K562 (cell line): ENCODE results near the gene FOXL2NB. TPM values are rescaled to one million over a fixed set of nuclear protein-coding genes. Genes with fewer than 3 reads are reported as not detected.
A peak's percentile ranks its signal among the peaks of the same experiment; 100 is the strongest.

Experiments used
- CCNT2 ChIP-seq: IDR thresholded peaks from 2 replicates; pipeline ENCODE4 v1.6.1; 2011; ENCODE audit warnings: borderline replicate concordance, low read depth, mild to moderate bottlenecking, moderate library complexity, mixed read lengths, low read length; ENCODE audit not compliant: insufficient read length; ENCODE audit errors: extremely low read depth
- EP400 ChIP-seq: fragments of 450-650 bp; IDR thresholded peaks from 2 replicates; pipeline ENCODE4 v1.6.1; 2017; ENCODE audit warnings: antibody characterized with exemption, mild to moderate bottlenecking, moderate library complexity
- FOXA3 ChIP-seq, 2 experiments: fragments of 450-650 bp in 1 of 2; sonication (generic) in 1 of 2; formaldehyde crosslinking; IDR thresholded peaks in 1 of 2; conservative IDR thresholded peaks in 1 of 2; 2 replicates each; pipeline versions ENCODE4 v1.4.0 to v1.8.0; 2020 to 2022; ENCODE audit warnings: mild to moderate bottlenecking in 2 of 2, missing genetic modification reagents in 1 of 2
- FOXJ3 ChIP-seq: sonication (generic); formaldehyde crosslinking; IDR thresholded peaks from 2 replicates; pipeline ENCODE4 v1.4.0; 2020; ENCODE audit warnings: mild to moderate bottlenecking, missing genetic modification reagents
- NRF1 ChIP-seq, 2 experiments: fragments of 450-650 bp; IDR thresholded peaks in 1 of 2; conservative IDR thresholded peaks in 1 of 2; 2 replicates each; pipeline ENCODE4 v1.6.1; 2014; ENCODE audit warnings: mild to moderate bottlenecking in 2 of 2
- ZNF134 ChIP-seq: fragments of 250-450 bp; sonication (Bioruptor Pico); conservative IDR thresholded peaks from 2 replicates; pipeline ENCODE4 v1.4.0; 2020
- ZNF766 ChIP-seq: fragments of 200-800 bp; sonication (Bioruptor generic); conservative IDR thresholded peaks from 2 replicates; pipeline ENCODE4 v1.6.1; 2016; ENCODE audit warnings: missing genetic modification characterization, missing compliant biosample characterization
- polyA plus RNA-seq, 8 experiments: library from polyadenylated mRNA; depleted of rRNA in 4 of 8; stranded (reverse) in 5 of 8; unstranded in 3 of 8; fragments of >200 nt; fragmentation: Nextera tagmentation in 2 of 8; fragmentation: Illumina TruSeq in 1 of 8; extraction: Ambion mirVana in 2 of 8; extraction: Trizol in 1 of 8; gene quantifications; 2 replicates each; pipeline versions ENCODE4 v1.2.1 to v1.2.3, GENCODE V29; 2011 to 2014; ENCODE audit warnings: inconsistent platforms in 1 of 8, missing spikeins in 1 of 8
- total RNA-seq, 7 experiments: library from RNA; depleted of rRNA in 6 of 7; stranded (reverse); fragments of >200 nt in 6 of 7; fragmentation: Illumina TruSeq in 2 of 7; extraction: Trizol in 2 of 7; gene quantifications; 2 replicates each; pipeline versions ENCODE4 v1.2.1 to v1.2.3, GENCODE V29; 2011 to 2021; ENCODE audit warnings: low replicate concordance in 1 of 7
- TF ChIP-seq, protein P1 (sequence below): fragments of 200-800 bp; sonication (Bioruptor generic); IDR thresholded peaks from 2 replicates; pipeline ENCODE4 v1.6.1; 2017; ENCODE audit warnings: missing genetic modification characterization, missing compliant biosample characterization
- TF ChIP-seq, protein P2 (sequence below), 2 experiments: IDR thresholded peaks; 2 replicates each; pipeline ENCODE4 v1.6.1; 2012; ENCODE audit warnings: improper control_type of control experiment in 2 of 2, low read depth in 2 of 2, low read length in 2 of 2, borderline replicate concordance in 1 of 2
- TF ChIP-seq, protein P3 (sequence below): fragments of 450-650 bp; IDR thresholded peaks from 2 replicates; pipeline ENCODE4 v1.7.1; 2018; ENCODE audit warnings: mild to moderate bottlenecking, low read depth; ENCODE audit not compliant: partially characterized antibody

FOXL2NB gene
- total and polyA plus RNA-seq, 9 of the 15 experiments (the other 6 are each of a cell fraction or from before 2014, with no cell fraction given), result 0.71 to 17.4 (median 9.0) TPM

DNA sequence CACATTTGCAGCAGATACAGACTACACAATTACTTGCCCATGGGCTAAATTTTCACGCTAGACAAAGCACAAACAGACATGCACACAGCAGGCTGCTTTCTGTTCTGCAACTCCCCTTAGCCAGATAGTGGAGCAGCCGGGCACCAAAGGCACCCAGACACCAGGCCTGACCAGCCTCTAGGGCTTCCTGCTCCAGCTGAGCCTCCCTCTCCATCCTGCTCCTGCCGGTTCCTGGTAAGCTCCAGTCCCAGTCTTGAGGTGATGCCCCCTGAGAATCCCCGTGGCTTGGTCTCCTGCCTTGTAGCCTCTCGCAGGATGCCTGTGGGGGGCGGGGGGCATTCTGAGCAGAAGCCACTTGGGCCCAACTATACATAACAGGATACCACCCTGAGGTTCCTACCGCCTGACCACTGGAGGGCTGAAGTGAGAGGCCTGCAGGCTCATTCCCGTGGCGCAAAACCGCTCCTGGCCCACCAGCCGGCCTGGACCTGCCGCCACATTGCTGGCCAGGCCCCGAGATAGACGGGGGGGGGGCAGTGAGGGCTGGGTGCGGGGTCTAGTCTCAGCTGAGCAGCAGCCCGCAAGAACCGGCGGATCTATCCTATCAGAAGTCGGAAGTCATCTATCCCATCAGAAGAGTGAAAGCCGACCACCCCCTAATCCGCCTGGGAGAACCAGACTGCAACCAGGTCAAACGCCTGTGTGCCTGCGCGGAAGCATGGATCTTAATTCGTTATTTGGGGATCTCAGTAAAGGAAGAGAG, 4.0 kb upstream of the FOXL2NB start (continued):
- TF ChIP-seq FOXA3 (CRISPR knock-in tag; conservative IDR thresholded peaks at IDR 0.05 in 1 of 2, IDR thresholded peaks at IDR 0.05 in 1 of 2), result no peak
- TF ChIP-seq, protein P1, sequence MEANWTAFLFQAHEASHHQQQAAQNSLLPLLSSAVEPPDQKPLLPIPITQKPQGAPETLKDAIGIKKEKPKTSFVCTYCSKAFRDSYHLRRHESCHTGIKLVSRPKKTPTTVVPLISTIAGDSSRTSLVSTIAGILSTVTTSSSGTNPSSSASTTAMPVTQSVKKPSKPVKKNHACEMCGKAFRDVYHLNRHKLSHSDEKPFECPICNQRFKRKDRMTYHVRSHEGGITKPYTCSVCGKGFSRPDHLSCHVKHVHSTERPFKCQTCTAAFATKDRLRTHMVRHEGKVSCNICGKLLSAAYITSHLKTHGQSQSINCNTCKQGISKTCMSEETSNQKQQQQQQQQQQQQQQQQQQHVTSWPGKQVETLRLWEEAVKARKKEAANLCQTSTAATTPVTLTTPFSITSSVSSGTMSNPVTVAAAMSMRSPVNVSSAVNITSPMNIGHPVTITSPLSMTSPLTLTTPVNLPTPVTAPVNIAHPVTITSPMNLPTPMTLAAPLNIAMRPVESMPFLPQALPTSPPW (CRISPR knock-in tag), result peak; percentile 71
- TF ChIP-seq ZNF134, result no peak
- TF ChIP-seq, protein P2, sequence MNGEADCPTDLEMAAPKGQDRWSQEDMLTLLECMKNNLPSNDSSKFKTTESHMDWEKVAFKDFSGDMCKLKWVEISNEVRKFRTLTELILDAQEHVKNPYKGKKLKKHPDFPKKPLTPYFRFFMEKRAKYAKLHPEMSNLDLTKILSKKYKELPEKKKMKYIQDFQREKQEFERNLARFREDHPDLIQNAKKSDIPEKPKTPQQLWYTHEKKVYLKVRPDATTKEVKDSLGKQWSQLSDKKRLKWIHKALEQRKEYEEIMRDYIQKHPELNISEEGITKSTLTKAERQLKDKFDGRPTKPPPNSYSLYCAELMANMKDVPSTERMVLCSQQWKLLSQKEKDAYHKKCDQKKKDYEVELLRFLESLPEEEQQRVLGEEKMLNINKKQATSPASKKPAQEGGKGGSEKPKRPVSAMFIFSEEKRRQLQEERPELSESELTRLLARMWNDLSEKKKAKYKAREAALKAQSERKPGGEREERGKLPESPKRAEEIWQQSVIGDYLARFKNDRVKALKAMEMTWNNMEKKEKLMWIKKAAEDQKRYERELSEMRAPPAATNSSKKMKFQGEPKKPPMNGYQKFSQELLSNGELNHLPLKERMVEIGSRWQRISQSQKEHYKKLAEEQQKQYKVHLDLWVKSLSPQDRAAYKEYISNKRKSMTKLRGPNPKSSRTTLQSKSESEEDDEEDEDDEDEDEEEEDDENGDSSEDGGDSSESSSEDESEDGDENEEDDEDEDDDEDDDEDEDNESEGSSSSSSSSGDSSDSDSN (IDR thresholded peaks at IDR 0.05; ENCODE audit: borderline replicate concordance in 1 of 2, low read depth in 2 of 2, low read length in 2 of 2), result 0 out of 4 replicates have a peak, but pooled peaks of 1 of the 2 experiments have one; percentile 14
- TF ChIP-seq CCNT2, result no peak
- TF ChIP-seq ZNF766 (CRISPR knock-in tag), result no peak
- TF ChIP-seq, protein P3, sequence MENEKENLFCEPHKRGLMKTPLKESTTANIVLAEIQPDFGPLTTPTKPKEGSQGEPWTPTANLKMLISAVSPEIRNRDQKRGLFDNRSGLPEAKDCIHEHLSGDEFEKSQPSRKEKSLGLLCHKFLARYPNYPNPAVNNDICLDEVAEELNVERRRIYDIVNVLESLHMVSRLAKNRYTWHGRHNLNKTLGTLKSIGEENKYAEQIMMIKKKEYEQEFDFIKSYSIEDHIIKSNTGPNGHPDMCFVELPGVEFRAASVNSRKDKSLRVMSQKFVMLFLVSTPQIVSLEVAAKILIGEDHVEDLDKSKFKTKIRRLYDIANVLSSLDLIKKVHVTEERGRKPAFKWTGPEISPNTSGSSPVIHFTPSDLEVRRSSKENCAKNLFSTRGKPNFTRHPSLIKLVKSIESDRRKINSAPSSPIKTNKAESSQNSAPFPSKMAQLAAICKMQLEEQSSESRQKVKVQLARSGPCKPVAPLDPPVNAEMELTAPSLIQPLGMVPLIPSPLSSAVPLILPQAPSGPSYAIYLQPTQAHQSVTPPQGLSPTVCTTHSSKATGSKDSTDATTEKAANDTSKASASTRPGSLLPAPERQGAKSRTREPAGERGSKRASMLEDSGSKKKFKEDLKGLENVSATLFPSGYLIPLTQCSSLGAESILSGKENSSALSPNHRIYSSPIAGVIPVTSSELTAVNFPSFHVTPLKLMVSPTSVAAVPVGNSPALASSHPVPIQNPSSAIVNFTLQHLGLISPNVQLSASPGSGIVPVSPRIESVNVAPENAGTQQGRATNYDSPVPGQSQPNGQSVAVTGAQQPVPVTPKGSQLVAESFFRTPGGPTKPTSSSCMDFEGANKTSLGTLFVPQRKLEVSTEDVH, result no peak
- TF ChIP-seq FOXJ3 (CRISPR knock-in tag), result no peak
- TF ChIP-seq EP400, result peak; percentile 12; the same call in 1 of the 2 replicates
- 0 out of 4 replicates have a peak, but pooled peaks of 1 of the 2 experiments have one; percentile 17 for TF ChIP-seq NRF1 (conservative IDR thresholded peaks at IDR 0.05 in 1 of 2, IDR thresholded peaks at IDR 0.05 in 1 of 2)
